Subcutaneous preadipocyte (primary cell): ENCODE measurements around the gene MARVELD2. TPM values are rescaled to one million over a fixed set of nuclear protein-coding genes. Genes with fewer than 3 reads are reported as not detected.

ENCODE experiments used
- small RNA-seq: library from RNA; depleted of rRNA; stranded (forward); fragments of <200 nt; gene quantifications from one replicate; pipeline ENCODE3, GENCODE V24; 2012
- total RNA-seq: library from RNA; depleted of rRNA; stranded (reverse); fragments of >200 nt; gene quantifications from 2 replicates; pipeline ENCODE4 v1.2.3, GENCODE V29; 2012

Gene MARVELD2, protein sequence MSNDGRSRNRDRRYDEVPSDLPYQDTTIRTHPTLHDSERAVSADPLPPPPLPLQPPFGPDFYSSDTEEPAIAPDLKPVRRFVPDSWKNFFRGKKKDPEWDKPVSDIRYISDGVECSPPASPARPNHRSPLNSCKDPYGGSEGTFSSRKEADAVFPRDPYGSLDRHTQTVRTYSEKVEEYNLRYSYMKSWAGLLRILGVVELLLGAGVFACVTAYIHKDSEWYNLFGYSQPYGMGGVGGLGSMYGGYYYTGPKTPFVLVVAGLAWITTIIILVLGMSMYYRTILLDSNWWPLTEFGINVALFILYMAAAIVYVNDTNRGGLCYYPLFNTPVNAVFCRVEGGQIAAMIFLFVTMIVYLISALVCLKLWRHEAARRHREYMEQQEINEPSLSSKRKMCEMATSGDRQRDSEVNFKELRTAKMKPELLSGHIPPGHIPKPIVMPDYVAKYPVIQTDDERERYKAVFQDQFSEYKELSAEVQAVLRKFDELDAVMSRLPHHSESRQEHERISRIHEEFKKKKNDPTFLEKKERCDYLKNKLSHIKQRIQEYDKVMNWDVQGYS
- under 0.01 and 2.0 TPM in 2 replicates for total RNA-seq

GRCh38 chr5:69414885-69415583 is at the start of gene MARVELD2:
TSS of gene MARVELD2 (plus strand) at chr5:69415116. CDS start at chr5:69419386, 4,270 bp downstream.

GRCh38 chr5:69369340-69370121 is 45.4 kb upstream of the MARVELD2 start, which contains the start of the genes AK6, RAD17 and TAF9:
TSS of gene AK6 (minus strand) at chr5:69369520. CDS start at chr5:69369490, 30 bp downstream.
TSS of gene RAD17 (plus strand) at chr5:69369818. CDS start at chr5:69372209, 2,391 bp downstream.
TSS of gene TAF9 (minus strand) at chr5:69369520. CDS start at chr5:69365737, 3,783 bp downstream.

DNA sequence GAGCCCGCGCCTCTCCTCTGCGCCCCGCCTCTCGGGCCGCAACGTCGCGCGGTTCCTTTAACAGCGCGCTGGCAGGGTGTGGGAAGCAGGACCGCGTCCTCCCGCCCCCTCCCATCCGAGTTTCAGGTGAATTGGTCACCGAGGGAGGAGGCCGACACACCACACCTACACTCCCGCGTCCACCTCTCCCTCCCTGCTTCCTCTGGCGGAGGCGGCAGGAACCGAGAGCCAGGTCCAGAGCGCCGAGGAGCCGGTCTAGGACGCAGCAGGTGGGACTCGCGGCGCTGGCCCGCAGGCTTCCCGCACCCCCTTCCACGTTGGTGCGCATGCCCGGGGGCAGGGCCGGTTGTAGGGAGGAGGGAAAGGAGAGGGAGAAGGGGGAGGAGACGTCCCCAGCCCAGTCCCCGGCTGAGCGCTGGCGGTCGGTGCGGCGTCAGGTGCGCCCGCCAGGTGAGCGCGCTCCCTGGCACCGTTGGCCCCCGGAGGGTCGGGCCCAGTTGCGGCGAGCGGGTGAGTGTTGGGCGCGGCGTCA is 77.5 kb downstream of the MARVELD2 start, which contains the start of gene OCLN:
Gene OCLN, plus strand, starts transcription at position 400 of the 532 bp plus-strand sequence. CDS start 11,455 bp downstream, outside the sequence.

Small RNA genes within 50 kb of the gene (small RNA-seq; reads per million reads assigned to genes)
- gene RN7SL616P (not detected), gene RPS27P14 (not detected)

Other genes starting within 250 kb of the MARVELD2 start
- gene CCNB1, start 248.0 kb upstream of the MARVELD2 start, total RNA-seq, result 156 and 204 TPM in 2 replicates
- 15.1 and 23.7 TPM in 2 replicates for gene CENPH, start 225.5 kb upstream of the MARVELD2 start, total RNA-seq
- gene CDK7, start 180.2 kb upstream of the MARVELD2 start, total RNA-seq, result 40.8 and 46.1 TPM in 2 replicates
- gene CCDC125, start 82.3 kb upstream of the MARVELD2 start, total RNA-seq, result 3.3 and 3.7 TPM in 2 replicates
- 25.7 and 32.8 TPM in 2 replicates for gene AK6, start 45.6 kb upstream of the MARVELD2 start, total RNA-seq
- gene TAF9, start 45.6 kb upstream of the MARVELD2 start, total RNA-seq, result 90.7 and 97.4 TPM in 2 replicates
- 15.8 and 16.8 TPM in 2 replicates for gene RAD17, start 45.3 kb upstream of the MARVELD2 start, total RNA-seq
- gene OCLN, start 77.7 kb downstream of the MARVELD2 start, total RNA-seq, result 5.5 and 7.3 TPM in 2 replicates
- gene GTF2H2C, start 145.1 kb downstream of the MARVELD2 start, total RNA-seq, result 40.4 and 55.5 TPM in 2 replicates